ENCODE results near the gene PRR23A.
"Not testable (repeated sequence)": the region's sequence is repeated elsewhere in the genome, so short reads cannot be mapped to it uniquely, and the experiment has no call there.

Gene PRR23A

DNA sequence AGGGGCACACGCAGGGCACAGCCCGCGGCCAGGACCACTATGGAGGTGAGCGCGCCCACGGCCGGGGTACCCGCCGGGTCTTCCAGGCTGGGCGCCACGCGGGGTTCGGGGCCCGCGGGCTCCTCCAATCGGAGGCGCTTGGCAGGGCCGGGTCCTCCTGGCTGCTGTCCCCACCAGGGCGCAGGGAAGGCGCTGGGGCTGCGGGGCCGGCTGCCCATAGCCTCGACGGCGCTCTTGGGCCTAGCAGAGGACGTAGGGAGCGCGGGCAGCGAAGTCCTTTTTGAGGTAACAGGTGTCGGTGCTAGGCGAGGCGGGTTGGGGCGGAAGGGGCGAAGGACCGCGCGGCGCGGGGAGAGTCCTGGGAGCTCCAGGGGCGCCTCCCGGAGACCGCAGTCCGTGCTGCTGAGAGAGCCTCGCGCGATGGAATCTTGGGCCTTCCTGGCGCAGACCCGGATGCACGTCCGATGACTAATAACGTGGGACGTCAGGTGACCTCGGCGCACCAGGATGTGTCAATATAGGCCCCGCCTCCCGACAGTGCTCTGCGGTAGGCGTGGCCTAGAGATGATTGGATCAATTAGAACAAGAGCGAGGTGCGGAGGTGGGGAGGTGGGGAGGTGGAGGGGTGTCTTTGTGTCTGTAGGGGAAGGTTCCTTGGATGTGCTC, at the start of gene PRR23A:
TSS of gene PRR23A (minus strand) at position 218 of the 666 bp plus-strand sequence. CDS start at position 218, 0 bp downstream.
- DNase-seq (ENCODE audit: low read depth) = no peak

DNA sequence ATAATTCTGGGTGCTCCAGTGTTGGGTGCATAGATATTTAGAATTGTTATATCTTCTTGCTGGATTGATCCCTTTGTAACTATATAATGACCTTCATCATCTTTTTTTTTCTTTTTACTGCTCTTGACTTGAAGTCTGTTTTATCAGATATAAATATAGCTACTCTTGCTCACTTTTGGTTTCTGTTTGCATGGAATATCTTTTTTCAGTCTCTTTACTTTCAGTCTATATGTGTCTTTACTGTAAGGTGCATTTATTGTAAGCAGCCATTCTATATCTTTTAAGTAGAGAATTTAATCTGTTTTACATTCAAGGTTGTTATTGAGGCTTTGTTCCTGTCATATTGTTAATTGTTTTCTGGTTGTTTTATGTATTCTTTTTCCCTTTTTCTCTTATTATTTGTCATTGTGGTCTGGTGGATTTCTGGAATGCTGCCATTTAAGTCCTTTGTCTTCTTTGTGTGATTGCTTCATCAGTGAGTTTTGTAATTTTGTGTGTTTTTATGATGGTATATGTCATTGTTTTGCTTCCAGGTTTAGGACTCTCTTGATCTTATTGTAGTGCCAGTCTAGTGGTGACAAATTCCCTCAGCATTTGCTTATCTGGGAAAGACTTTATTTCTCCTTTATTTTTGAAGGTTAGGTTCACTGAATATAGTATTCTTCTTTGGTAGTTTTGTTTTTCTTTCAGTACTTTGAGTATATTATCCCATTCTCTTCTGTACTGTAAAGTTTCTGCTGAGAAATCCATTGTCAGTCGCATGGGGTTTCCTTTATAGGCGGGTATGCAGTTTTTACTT, 46.9 kb upstream of the PRR23A start:
- no peak for DNase-seq (ENCODE audit: low read depth)

DNA sequence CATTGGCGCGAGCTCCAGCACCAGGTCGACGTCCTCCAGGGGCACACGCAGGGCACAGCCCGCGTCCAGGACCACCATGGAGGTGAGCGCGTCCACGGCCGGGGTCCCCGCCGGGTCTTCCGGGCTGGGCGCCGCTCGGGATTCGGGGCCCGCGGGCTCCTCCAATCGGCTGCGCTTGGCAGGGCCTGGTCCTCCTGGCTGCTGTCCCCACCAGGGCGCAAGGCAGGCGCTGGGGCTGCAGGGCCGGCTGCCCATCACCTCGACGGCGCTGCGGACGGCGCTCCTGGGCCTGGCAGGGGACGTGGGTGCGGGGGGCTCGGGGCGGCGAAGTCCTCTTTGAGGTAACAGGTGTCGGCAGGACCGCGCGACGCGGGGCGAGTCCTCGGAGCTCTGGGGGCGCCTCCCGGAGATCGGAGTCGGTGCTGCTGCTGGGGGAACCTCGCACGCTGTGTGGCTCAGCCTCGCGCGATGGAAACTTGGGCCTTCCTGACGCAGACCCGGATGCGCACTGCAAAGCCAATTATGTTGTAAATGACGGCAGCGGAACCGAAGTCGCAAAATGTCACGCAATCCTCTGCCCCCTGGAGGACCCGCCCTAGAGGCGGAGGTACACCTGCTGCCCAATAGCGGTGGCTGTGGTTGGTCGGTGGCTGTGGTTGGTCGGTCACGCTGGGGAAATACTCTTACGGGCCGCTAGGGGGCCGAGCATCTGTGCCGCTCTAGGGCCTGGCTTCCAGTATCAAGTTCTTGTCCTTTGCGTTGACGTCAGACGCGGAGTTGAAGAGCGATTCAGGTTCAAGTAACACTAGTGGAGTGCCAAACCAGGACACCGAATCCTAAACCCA, 38.5 kb upstream of the PRR23A start, which contains the start of gene PRR23C:
TSS of gene PRR23C (minus strand) at position 527 of the 845 bp plus-strand sequence. CDS start at position 255, 272 bp downstream.
- no peak for DNase-seq (ENCODE audit: low read depth)

DNA sequence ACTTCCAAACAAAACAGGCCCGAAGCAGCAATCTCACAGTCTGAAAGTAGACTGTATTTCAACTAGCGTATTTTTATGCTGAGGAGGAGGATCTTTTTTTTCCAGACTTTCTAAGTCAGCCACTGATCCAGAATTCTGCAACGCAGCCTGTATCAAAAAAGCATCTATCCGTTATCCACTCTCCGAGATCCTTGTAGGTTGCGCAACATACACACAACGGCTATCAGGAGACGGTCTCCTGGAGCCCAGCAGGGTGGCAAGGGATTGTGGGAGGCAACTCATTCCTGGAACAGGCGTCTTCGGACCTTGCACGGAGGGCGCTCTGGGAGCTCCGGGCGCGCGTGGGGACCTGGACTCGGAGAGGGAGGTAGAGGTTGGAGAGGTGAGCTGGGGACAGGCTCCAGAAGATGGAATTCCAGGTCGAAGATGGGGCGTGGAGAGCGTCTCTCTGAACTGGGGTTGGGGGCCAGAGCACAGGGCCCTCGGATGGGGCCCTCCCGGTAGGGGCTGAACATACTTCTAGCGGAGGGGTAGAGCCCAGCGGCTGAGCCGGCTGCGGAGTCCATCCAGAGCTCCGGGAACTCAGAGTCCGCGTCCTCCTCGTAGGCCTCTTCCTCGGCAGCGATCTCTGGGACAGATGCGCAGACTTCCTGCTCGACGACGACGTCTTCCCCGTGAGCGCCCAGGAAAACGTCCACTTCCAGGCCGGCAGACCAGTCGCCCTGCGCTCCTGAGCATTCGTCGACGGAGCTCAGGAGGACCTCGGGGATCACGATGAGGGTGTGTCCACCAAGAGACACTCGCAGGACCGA, 37.7 kb upstream of the PRR23A start:
- no peak for DNase-seq (ENCODE audit: low read depth)

GRCh38 chr3:139037478-139037877, 31.4 kb upstream of the PRR23A start:
- DNase-seq (ENCODE audit: low read depth) = no peak

GRCh38 chr3:139032326-139033002, 26.4 kb upstream of the PRR23A start:
- no peak for DNase-seq (ENCODE audit: low read depth)

GRCh38 chr3:139030576-139030975, 24.5 kb upstream of the PRR23A start:
- not testable (repeated sequence) for DNase-seq (ENCODE audit: low read depth)

GRCh38 chr3:139024968-139025367, 18.9 kb upstream of the PRR23A start:
- DNase-seq (ENCODE audit: low read depth) = no peak

GRCh38 chr3:139020868-139021234, 14.8 kb upstream of the PRR23A start, which contains the start of gene PRR23B:
TSS of gene PRR23B (minus strand) at chr3:139020926. CDS start at chr3:139020661, 265 bp downstream.
- no peak for DNase-seq (ENCODE audit: low read depth)

DNA sequence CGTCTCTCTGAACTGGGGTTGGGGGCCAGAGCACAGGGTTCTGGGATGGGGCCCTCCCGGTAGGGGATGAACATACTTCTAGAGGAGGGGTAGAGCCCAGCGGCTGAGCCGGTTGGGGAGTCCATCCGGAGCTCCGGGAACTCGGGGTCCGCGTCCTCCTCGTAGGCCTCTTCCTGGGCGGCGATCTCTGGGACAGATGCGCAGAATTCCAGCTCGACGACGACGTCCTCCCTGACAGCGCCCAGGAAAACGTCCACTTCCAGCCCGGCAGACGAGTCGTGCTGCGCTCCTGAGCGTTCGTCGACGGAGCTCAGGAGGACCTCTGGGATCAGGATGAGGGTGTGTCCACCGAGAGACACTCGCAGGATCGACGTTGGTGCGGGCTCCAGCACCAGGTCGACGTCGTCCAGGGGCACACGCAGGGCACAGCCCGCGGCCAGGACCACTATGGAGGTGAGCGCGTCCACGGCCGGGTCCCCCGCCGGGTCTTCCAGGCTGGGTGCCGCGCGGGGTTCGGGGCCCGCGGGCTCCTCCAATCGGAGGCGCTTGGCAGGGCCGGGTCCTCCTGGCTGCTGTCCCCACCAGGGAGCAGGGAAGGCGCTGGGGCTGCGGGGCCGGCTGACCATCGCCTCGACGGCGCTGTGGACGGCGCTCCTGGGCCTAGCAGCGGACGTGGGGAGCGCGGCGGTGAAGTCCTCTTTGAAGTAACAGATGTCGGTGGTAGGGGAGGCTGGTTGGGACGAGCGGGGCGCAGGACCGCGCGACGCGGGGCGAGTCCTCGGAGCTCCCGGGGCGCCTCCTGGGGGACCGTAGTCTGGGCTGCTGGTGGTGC, 14.2 kb upstream of the PRR23A start:
- no peak for DNase-seq (ENCODE audit: low read depth)

GRCh38 chr3:139016430-139017048, 10.5 kb upstream of the PRR23A start:
- no peak for DNase-seq (ENCODE audit: low read depth)

GRCh38 chr3:139005356-139005993, 593 bp downstream of the PRR23A start:
- DNase-seq (ENCODE audit: low read depth) = no peak

GRCh38 chr3:138995706-138996105, 10.4 kb downstream of the PRR23A start:
- no peak for DNase-seq (ENCODE audit: low read depth)

DNA sequence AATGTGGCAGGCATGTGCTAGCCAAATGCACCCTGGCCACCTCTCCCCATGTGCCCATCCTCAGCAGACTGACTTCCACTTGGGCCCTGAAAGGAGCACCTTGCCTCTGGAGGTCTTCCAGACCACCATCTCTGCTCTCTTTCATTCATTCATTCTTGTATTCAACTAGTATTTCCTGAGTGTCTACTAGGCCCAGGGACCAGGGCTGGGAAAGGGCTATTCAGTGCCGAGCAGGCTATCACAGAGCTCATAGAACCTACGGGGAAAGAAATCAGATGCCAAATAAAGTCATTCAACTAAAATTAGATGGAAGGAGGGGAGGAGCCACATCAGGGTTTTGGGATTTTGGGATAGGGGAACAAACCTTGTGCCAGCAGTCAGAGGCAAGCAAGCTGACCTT, 18.9 kb downstream of the PRR23A start:
- no peak for DNase-seq (ENCODE audit: low read depth)

DNA sequence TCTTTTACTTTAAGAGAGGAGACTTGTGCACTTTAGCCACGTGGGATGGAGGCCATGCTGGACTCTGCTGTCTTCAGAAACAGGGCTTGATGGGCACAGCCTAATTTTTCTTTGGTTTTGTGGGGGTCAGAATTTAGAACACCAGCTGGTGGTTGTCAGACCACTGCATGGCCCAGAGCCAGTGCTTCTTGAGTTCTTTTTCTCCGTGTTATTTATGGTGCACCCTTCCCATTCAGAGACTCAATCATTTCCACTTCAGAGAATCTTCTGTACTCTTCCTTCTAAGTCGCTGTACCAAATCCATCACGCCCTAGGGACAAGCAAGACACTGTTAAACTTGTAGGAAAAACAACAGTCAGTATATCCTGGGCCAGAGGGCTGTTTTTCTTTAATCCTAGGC, 20.1 kb downstream of the PRR23A start:
- no peak for DNase-seq (ENCODE audit: low read depth)

GRCh38 chr3:138984816-138985215, 21.3 kb downstream of the PRR23A start:
- no peak for DNase-seq (ENCODE audit: low read depth)

GRCh38 chr3:138976047-138976446, 30.0 kb downstream of the PRR23A start:
- DNase-seq (ENCODE audit: low read depth) = no peak

GRCh38 chr3:138975351-138975750, 30.7 kb downstream of the PRR23A start:
- DNase-seq (ENCODE audit: low read depth) = no peak

- DNase-seq (ENCODE audit: low read depth) = no peak
Observed at GRCh38 chr3:138974462-138974861, 31.6 kb downstream of the PRR23A start.
